GM20431 (cell line): ENCODE data around the gene PANK2.
"Not testable (repeated sequence)": the region's sequence is repeated elsewhere in the genome, so short reads cannot be mapped to it uniquely, and the experiment has no call there.

ENCODE experiments used
- in situ Hi-C: fragments of 300-500 bp; cut with MseI, MboI; formaldehyde crosslinking; loops from one replicate; pipeline ENCODE4 v1.15.0; 2020; ENCODE audit warnings: low sequenced_read_pairs; ENCODE audit not compliant: unreplicated experiment

PANK2 gene

DNA sequence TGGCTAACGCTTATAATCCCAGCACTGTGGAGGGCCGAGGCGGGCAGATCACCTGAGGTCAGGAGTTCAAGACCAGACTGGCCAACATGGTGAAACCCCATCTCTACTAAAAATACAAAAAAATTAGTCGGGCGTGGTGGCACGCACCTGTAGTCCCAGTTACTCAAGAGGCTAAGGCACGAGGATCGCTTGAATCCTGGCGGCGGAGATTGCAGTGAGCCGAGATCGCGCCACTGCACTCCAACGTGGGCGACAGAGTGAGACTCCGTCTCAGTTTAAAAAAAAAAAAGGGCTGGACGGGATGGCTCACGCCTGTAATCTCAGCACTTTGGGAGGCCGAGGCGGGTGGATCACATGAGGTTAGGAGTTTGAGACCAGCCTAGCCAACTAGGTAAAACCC is 83.4 kb downstream of the PANK2 start:
- in situ Hi-C loops = not testable (repeated sequence)

GRCh38 chr20:3973705-3974104 is 84.5 kb downstream of the PANK2 start:
- in situ Hi-C loops = no loop called here

- in situ Hi-C loops = no loop called here
These were observed 87.3 kb downstream of the PANK2 start for GRCh38 chr20:3976511-3976910.
